ENCODE measurements around the gene MTOR. TPM values are rescaled to one million over a fixed set of nuclear protein-coding genes. Genes with fewer than 3 reads are reported as not detected.

Gene MTOR
- total RNA-seq, 4 donors from 2014 or later = 22.9 to 51.5 (median 40.3) TPM

GRCh38 chr1:11156441-11156840 lies 105.9 kb downstream of the MTOR start:
- DNase-seq = no peak
- no peak overlapping the region for H3K4me3 ChIP-seq
- TF ChIP-seq CTCF (IDR thresholded peaks at IDR 0.05) (no peak), POLR2A (IDR thresholded peaks at IDR 0.05) (no peak)
- intact Hi-C loops (cut with DNase I; ENCODE audit: low total_unique reads) = no loop called here
- peaks cover 6 to 12% of the 10 kb centered on the region in 2 donors for H3K4me1 ChIP-seq
- H3K9me3 ChIP-seq = no peaks in the 10 kb centered on the region
- no peaks in the 10 kb centered on the region for H3K27me3 ChIP-seq
- no peaks in the 10 kb centered on the region for H3K36me3 ChIP-seq
- H3K27ac ChIP-seq = peak overlapping the region; percentile 56 to 60

GRCh38 chr1:11153184-11153583 lies 109.2 kb downstream of the MTOR start:
- intact Hi-C loops (cut with DNase I; ENCODE audit: low total_unique reads) = no loop called here
- TF ChIP-seq POLR2A (IDR thresholded peaks at IDR 0.05) (no peak), CTCF (IDR thresholded peaks at IDR 0.05) (no peak)
- no peak overlapping the region for H3K4me3 ChIP-seq
- peaks cover 3 to 6% of the 10 kb centered on the region in 2 donors for H3K4me1 ChIP-seq
- no peaks in the 10 kb centered on the region for H3K36me3 ChIP-seq
- H3K9me3 ChIP-seq = no peaks in the 10 kb centered on the region
- H3K27me3 ChIP-seq = no peaks in the 10 kb centered on the region
- H3K27ac ChIP-seq = no peak overlapping the region
- DNase-seq = no peak

- intact Hi-C loops (cut with DNase I; ENCODE audit: low total_unique reads) = no loop called here
- Histone ChIP-seq H3K4me1 (peaks cover 0 to 4% of the 10 kb centered on the region in 2 donors), H3K9me3 (no peaks in the 10 kb centered on the region), H3K27me3 (no peaks in the 10 kb centered on the region), H3K27ac (peak overlapping the region in 1 of 2 donors; percentile 12), H3K4me3 (no peak overlapping the region), H3K36me3 (no peaks in the 10 kb centered on the region)
- DNase-seq = no peak
- TF ChIP-seq POLR2A (IDR thresholded peaks at IDR 0.05) (no peak), CTCF (IDR thresholded peaks at IDR 0.05) (no peak)
These were observed 109.6 kb downstream of the MTOR start for GRCh38 chr1:11152755-11153154.

GRCh38 chr1:11151826-11152612 lies 110.3 kb downstream of the MTOR start:
- H3K27ac ChIP-seq = peak overlapping the region; percentile 9 to 12
- no peaks in the 10 kb centered on the region for H3K9me3 ChIP-seq
- no peaks in the 10 kb centered on the region for H3K27me3 ChIP-seq
- intact Hi-C loops (cut with DNase I; ENCODE audit: low total_unique reads) = no loop called here
- no peaks in the 10 kb centered on the region for H3K4me1 ChIP-seq
- no peak overlapping the region for H3K4me3 ChIP-seq
- H3K36me3 ChIP-seq = no peaks in the 10 kb centered on the region
- TF ChIP-seq CTCF (IDR thresholded peaks at IDR 0.05) (no peak), POLR2A (IDR thresholded peaks at IDR 0.05) (no peak)
- no peak for DNase-seq

GRCh38 chr1:11151114-11151513 lies 111.2 kb downstream of the MTOR start:
- no peaks in the 10 kb centered on the region for H3K9me3 ChIP-seq
- DNase-seq = no peak
- intact Hi-C loops (cut with DNase I; ENCODE audit: low total_unique reads) = no loop called here
- peak overlapping the region in 1 of 2 donors; percentile 17 for H3K27ac ChIP-seq
- no peaks in the 10 kb centered on the region for H3K4me1 ChIP-seq
- H3K4me3 ChIP-seq = no peak overlapping the region
- H3K36me3 ChIP-seq = no peaks in the 10 kb centered on the region
- no peaks in the 10 kb centered on the region for H3K27me3 ChIP-seq
- TF ChIP-seq POLR2A (IDR thresholded peaks at IDR 0.05) = no peak
- TF ChIP-seq CTCF (IDR thresholded peaks at IDR 0.05) = no peak
